ENCODE results near the gene ZBTB16. TPM values are rescaled to one million over a fixed set of nuclear protein-coding genes. Genes with fewer than 3 reads are reported as not detected.
A peak's percentile ranks its signal among the peaks of the same experiment; 100 is the strongest.

The ZBTB16 gene
- total RNA-seq, 1 donor from 2014 or later = 0.54 TPM

- H3K4me1 Mint-ChIP-seq (ENCODE audit: unreplicated experiment) = peaks cover 25% of the 10 kb centered on the region
- peaks cover 6% of the 10 kb centered on the region for H3K27me3 Mint-ChIP-seq (ENCODE audit: unreplicated experiment)
Measured at GRCh38 chr11:114182471-114183043, 123.0 kb downstream of the ZBTB16 start.

GRCh38 chr11:114183044-114183511 is 123.6 kb downstream of the ZBTB16 start:
- peaks cover 2% of the 10 kb centered on the region for H3K36me3 Mint-ChIP-seq (ENCODE audit: low read depth, unreplicated experiment)
- no peaks in the 10 kb centered on the region for H3K9me3 Mint-ChIP-seq (ENCODE audit: unreplicated experiment)
- peaks cover 25% of the 10 kb centered on the region for H3K4me1 Mint-ChIP-seq (ENCODE audit: unreplicated experiment)
- H3K27me3 Mint-ChIP-seq (ENCODE audit: unreplicated experiment) = peaks cover 6% of the 10 kb centered on the region
- TF ChIP-seq CTCF (IDR thresholded peaks at IDR 0.05; ENCODE audit: unreplicated experiment) = no peak
- no peak for DNase-seq (ENCODE audit: low spot score)
- H3K27ac Mint-ChIP-seq (ENCODE audit: unreplicated experiment) = no peak overlapping the region
- H3K4me3 Mint-ChIP-seq (ENCODE audit: unreplicated experiment) = peak overlapping the region; percentile 34

More at GRCh38 chr11:114182471-114183043, 123.0 kb downstream of the ZBTB16 start:
- H3K27ac Mint-ChIP-seq (ENCODE audit: unreplicated experiment) = no peak overlapping the region
- no peaks in the 10 kb centered on the region for H3K9me3 Mint-ChIP-seq (ENCODE audit: unreplicated experiment)
- TF ChIP-seq CTCF (IDR thresholded peaks at IDR 0.05; ENCODE audit: unreplicated experiment) = no peak
- H3K4me3 Mint-ChIP-seq (ENCODE audit: unreplicated experiment) = peak overlapping the region; percentile 34
- no peak for DNase-seq (ENCODE audit: low spot score)
- no peaks in the 10 kb centered on the region for H3K36me3 Mint-ChIP-seq (ENCODE audit: low read depth, unreplicated experiment)

GRCh38 chr11:114185436-114185835 is 125.9 kb downstream of the ZBTB16 start:
- no peak overlapping the region for H3K27ac Mint-ChIP-seq (ENCODE audit: unreplicated experiment)
- no peak for DNase-seq (ENCODE audit: low spot score)
- no peak overlapping the region for H3K4me3 Mint-ChIP-seq (ENCODE audit: unreplicated experiment)
- H3K9me3 Mint-ChIP-seq (ENCODE audit: unreplicated experiment) = no peaks in the 10 kb centered on the region
- peaks cover 7% of the 10 kb centered on the region for H3K4me1 Mint-ChIP-seq (ENCODE audit: unreplicated experiment)
- peaks cover 6% of the 10 kb centered on the region for H3K27me3 Mint-ChIP-seq (ENCODE audit: unreplicated experiment)
- H3K36me3 Mint-ChIP-seq (ENCODE audit: low read depth, unreplicated experiment) = peaks cover 3% of the 10 kb centered on the region
- TF ChIP-seq CTCF (IDR thresholded peaks at IDR 0.05; ENCODE audit: unreplicated experiment) = no peak

GRCh38 chr11:114187173-114187572 is 127.7 kb downstream of the ZBTB16 start:
- H3K27ac Mint-ChIP-seq (ENCODE audit: unreplicated experiment) = no peak overlapping the region
- no peak for TF ChIP-seq CTCF (IDR thresholded peaks at IDR 0.05; ENCODE audit: unreplicated experiment)
- H3K9me3 Mint-ChIP-seq (ENCODE audit: unreplicated experiment) = no peaks in the 10 kb centered on the region
- peaks cover 3% of the 10 kb centered on the region for H3K27me3 Mint-ChIP-seq (ENCODE audit: unreplicated experiment)
- no peak overlapping the region for H3K4me3 Mint-ChIP-seq (ENCODE audit: unreplicated experiment)
- no peak for DNase-seq (ENCODE audit: low spot score)
- peaks cover 7% of the 10 kb centered on the region for H3K4me1 Mint-ChIP-seq (ENCODE audit: unreplicated experiment)
- H3K36me3 Mint-ChIP-seq (ENCODE audit: low read depth, unreplicated experiment) = peaks cover 3% of the 10 kb centered on the region

- TF ChIP-seq CTCF (IDR thresholded peaks at IDR 0.05; ENCODE audit: unreplicated experiment) = no peak
- H3K36me3 Mint-ChIP-seq (ENCODE audit: low read depth, unreplicated experiment) = peaks cover 3% of the 10 kb centered on the region
- H3K4me1 Mint-ChIP-seq (ENCODE audit: unreplicated experiment) = no peaks in the 10 kb centered on the region
- H3K27ac Mint-ChIP-seq (ENCODE audit: unreplicated experiment) = no peak overlapping the region
- no peak for DNase-seq (ENCODE audit: low spot score)
- peaks cover 3% of the 10 kb centered on the region for H3K27me3 Mint-ChIP-seq (ENCODE audit: unreplicated experiment)
- no peak overlapping the region for H3K4me3 Mint-ChIP-seq (ENCODE audit: unreplicated experiment)
- no peaks in the 10 kb centered on the region for H3K9me3 Mint-ChIP-seq (ENCODE audit: unreplicated experiment)
Measured at GRCh38 chr11:114188851-114189570, 129.5 kb downstream of the ZBTB16 start.

Measured in endothelial cell (in vitro differentiated cells).